ENCODE measurements around the gene SEMA4D.
"Not testable (repeated sequence)": the region's sequence is repeated elsewhere in the genome, so short reads cannot be mapped to it uniquely, and the experiment has no call there.

SEMA4D gene

DNA sequence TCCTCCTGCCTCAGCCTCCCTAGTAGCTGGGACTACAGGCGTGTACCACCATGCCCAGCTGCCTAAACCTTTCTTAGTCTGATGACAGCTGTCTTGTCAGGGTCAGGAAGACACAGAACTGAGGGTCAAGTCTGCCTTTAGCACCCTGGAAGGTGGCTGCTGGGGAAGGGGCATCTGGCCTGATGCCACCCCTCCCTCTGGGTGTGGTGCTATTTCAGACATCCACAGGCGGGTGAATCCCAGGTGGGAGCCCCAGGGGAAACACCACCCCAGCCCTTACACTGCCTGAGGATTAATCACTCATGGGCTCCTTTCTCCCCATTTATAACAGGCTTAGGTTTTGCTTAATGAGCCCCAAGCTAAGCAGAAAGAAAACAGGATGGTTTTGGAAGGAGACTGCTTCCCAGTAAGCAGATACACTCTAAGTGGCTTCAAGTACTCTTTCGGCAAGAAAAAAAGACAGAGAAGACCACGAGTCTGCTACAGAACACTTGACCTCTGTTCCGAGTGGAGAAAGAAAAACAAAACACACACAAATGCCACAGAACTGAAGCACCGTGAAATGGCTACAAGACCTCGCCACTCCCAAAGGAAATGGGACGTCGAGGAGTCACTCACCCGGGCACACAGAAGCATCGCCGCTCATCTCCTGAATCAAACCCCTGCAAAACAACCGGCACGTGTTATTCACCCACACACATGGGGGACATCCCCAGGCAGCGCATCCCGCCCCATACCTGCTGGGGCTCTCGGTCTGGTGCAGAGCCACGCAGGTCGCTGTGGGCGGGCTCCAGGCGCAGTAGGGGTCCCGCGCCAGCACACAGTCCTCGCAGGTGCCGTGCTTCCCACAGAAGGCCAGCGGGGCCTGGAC is 117.2 kb downstream of the SEMA4D start:
- FAIRE-seq, result no peak

DNA sequence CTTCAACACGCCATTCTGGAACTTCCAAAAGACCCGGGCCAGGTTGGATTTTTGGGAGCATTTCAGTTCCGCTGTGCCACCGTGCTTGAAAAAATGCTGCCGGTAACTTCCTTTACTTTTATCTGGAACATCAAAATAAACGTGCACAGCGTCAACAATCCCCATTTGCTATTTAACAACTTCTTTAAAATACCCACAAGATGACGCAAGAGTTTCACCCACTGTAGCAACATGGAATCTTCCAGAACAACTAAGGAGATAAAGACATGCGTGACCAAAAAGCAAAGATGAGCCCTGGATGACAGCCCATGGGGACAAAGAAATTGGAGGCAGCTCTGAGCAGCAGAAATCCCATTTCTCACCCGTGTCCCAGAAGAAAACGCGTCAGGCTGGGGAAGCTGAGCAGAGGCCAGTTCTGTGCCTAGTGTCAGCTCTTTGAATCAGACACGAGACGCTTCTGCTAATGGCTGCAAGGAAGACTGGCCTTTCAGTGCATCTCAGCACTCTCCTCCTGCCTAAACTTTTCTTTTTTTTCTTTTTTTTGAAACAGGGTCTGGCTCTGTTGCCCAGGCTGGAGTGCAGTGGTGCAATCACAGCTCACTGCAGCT is 118.3 kb downstream of the SEMA4D start:
- FAIRE-seq, result no peak

DNA sequence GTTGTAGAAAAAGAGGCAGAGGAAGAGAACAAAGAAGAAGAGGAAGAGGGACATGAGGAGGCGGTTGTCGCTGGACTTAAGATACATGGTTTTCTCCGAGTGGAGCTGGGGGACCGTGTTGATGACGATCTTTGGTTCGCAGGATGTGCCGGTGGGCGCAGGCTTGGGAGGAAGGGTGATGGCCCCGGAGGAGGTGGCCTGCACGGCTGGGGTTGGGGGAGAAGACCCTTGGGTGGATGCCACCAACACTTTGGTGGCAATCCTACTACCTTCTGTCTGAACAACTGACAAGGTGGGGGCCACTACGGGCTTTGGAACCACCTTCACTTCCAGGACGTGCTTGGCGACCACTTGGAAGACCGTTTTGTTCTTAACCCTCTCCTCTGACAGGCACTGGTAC is 118.9 kb downstream of the SEMA4D start:
- no peak for FAIRE-seq

DNA sequence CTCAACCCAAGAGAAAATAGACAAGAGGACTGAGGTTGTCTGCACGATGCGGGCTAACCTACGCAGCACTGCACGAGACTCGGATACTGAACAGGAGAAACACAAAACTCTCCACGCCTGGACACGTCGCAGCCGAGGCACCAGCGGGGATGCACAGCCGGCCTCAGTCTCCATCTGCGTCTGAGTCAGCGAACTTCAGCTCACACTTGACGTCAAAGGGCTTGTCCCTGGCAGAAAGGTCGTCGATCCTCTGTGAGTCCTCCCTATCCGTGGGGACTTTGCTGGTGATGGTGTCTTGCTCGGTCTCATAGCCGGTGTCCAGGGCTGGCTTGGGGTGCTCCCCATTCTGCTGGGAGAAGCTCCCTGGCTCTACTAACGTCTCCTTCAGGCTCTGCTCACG is 119.4 kb downstream of the SEMA4D start:
- FAIRE-seq, result no peak

DNA sequence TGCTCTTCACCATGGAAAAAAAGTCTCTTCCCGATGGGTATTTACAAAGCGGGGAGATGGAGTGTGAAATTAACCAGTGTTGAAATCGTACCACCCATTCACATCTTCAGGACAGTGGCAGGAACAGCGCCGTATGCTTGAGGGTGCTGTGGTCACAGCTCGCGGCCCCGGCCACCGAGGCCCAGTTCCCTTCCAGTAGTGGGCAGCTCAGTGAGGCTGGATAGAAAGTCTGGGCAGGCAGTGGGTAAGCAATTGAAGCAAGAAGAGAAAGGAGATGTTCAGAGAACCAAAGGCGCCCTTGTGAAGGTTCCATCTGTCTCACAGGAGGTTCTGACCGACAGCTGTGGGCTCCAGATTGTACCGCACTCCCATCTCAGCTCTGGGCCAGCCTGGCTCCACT is 120.5 kb downstream of the SEMA4D start:
- no peak for FAIRE-seq

DNA sequence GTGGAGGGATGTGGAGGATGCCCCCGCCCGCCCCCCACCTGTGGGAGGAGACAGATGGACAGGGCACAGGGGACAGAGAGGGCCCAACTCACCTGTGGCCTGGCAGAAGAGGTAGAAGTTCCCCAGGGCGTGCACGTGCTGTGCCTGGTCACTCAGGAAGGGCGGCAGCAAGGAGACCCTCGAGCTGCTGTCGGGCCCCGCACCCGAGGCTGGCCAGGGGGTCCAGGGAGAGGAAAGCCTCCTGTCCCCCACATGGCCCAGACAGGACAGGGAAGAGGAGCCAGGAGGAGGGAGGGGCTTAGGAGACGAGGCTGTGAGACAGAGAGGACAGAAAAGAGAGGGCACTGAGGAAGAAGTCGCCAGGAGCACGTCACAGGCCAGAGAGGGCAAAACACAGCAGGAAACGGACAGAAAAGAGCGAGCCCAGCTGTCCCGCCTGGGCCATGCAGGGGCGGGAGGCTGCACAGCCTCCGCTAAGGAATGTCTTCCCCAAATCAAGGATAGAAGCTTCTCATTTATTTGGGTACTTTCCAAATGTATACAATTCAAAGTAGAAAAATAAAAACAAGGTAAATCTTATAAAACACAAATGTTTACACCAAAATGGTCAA is 121.1 kb downstream of the SEMA4D start:
- no peak for FAIRE-seq

DNA sequence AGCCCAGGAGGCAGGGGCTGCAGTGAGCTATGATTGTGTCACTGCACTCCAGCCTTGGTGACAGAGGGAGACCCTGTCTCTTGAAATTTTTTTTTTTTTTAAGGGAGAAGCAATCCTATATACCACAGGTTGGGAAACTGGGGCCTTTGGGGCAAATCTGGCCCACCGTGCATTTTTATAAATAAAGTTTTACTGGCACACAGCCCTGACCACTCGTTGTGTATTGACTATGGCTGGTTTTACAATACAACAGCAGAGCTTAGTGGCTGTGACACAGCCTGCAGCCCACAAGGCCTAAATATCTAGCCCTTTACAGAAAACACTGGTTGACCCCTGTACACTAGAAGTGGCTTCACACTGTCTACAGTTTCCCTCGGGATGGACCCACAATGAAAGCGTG is 121.6 kb downstream of the SEMA4D start:
- FAIRE-seq, result no peak

DNA sequence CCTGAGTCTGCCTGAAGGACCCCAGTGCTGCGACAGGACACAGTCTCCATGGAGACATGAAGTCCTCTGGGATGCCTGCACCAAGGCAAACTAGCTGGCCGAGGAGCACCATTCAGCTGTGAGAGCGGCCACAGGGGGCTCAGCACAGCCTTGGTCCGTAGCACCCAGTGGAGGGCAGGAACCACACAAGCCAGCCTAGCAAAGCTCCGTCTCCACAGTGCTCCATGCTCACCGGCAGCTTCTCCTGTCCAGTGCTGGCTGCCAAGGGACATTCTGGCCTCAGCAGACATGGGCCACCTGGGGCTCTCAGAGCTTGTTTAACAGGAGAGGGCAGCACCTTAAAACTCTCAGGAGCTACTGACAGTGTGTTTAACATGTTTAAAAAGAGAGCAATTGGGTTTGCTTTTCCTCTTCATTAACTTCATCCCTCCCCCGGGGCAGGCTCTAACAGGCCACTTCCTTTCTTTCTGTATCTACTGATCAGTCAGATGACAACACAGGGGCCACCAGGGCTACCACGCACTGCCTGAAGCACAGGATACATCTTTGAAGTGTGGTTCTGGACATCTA is 122.6 kb downstream of the SEMA4D start:
- FAIRE-seq, result no peak

DNA sequence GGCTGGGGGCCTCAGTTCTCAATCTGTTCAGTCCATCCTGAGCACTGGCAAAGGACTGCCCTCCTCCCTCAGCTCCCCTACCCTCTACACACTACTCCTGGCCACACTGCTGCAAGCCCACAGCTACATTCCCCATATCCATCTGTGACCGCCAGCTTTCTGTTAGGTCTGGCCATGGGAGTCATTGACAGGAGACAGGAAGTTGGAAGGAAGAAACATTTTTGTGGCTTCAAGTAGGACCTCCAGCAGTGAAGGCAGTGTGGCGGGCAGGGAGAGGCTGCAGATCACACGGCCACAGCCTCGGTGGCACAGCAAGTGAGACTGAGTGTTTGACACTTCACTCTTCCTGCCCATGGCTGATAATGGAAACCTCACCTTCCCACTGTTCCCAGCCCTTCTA is 123.7 kb downstream of the SEMA4D start:
- no peak for FAIRE-seq

DNA sequence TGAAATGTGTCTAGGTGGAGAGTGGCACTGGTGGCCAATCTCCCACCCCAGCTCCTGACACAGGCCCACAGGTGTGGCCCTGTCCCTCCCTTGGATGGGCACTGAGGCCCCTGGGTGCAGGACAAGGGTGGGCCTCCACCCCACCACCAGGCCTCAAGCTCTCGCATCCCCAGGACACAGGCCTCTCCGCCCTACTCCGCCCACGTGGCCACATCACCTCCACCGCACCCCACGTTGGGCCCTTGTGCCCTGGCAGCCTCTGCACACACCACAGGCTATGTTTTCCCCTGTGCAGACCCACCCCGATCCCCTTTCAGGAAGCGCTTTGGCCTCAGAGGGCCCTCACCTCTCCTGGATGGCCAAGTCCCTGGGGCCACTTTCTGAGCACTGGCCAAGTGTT is 124.9 kb downstream of the SEMA4D start:
- FAIRE-seq, result no peak

DNA sequence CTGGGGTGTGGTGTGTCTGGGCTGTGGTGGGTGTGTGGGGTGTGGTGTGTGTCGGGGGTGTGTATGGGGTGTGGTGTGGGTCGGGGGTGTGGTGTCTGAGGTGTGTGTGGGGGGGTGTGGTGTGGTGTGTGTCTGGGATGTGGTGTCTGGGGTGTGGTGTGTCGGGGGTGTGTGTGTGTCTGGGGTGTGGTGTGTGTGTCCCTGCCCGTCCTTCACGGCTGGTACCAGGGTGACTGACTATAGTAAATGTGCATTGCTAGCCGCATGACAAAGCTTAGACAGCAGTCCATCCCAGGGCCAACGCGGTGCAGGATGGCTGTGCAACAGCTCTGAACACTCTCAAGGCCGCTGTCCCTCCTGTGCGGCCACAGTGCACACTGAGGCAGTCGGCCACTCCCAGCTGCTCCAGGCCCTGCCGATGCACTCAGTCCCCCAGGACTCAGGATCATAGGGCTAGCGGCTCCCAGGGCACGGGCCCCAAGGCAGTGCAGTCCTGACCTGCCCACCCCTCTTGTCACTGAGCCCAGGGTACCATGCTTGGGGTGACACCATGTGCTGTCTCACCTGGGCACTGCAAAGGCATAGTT is 125.6 kb downstream of the SEMA4D start:
- FAIRE-seq, result no peak

DNA sequence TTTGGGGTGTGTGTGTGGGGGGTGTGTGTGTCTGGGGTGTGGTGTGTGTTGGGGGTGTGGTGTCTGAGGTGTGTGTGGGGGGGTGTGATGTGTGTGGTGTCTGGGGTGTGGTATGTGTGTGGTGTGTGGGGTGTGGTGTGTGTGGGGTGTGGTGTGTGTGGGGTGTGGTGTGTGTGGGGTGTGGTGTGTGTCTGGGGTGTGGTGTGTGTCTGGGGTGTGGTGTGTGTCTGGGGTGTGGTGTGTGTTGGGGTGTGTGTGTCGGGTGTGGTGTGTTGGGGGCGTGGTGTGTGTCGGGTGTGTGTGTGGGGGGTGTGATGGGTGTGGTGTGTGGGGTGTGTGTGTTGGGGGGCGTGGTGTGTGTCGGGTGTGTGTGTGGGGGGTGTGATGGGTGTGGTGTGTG is 126.1 kb downstream of the SEMA4D start:
- not testable (repeated sequence) for FAIRE-seq

DNA sequence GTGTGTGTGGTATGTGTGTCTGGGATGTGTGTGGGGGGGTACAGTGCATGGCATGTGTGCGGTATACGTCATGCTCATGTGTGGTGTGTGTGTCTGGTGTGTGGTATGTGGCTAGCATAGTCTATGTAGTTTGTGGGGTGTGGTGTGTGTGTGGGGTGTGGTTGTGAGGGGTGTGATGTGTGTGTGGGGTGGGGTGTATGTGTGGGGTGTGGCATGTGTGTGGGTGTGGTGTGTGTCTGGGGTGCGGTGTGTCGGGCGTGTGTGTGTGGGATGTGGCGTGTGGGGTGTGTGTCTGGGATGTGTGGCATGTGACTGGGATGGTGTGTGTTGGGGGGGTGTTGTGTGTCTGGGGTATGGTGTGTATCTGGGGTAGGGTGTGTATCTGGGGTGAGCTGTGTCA is 127.3 kb downstream of the SEMA4D start:
- FAIRE-seq, result no peak

DNA sequence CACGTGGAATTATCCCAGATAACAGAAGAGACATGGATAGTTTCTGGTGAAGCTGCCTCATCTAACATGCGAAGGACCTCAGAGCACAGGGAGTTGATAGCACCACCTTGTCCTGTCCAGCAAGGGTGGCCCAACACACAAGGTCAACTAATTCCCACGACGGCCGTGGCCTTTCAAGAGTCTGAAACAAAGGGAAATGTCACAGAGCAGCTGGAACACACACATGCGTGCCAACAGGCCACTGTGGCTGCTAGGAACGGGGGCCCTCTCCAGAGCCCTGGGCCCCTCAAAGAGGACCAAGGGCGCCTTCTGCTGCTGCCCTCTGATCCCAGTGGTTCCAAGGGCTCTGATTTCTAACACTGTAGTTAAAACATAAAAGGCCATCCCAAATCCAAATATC is 128.9 kb downstream of the SEMA4D start:
- FAIRE-seq, result no peak

DNA sequence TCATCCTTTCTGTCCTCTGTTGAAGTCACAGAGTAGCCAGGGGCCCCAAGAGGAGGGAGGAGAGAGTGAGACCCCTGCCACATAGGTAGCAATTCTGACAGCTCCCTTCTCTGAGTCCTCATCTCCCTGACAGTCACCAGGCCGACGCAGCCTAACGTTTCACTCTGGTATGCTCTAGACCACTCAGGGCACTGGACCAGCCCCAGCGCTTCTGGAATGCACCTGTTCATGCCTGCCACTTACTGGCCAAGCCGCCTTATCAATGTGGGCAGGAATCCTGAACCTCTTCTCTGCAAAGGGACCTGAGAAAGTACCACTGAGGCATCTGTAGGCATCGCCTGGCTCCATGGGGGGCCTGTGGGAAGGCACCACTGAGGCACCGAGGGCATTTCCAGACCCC is 129.4 kb downstream of the SEMA4D start:
- FAIRE-seq, result no peak

DNA sequence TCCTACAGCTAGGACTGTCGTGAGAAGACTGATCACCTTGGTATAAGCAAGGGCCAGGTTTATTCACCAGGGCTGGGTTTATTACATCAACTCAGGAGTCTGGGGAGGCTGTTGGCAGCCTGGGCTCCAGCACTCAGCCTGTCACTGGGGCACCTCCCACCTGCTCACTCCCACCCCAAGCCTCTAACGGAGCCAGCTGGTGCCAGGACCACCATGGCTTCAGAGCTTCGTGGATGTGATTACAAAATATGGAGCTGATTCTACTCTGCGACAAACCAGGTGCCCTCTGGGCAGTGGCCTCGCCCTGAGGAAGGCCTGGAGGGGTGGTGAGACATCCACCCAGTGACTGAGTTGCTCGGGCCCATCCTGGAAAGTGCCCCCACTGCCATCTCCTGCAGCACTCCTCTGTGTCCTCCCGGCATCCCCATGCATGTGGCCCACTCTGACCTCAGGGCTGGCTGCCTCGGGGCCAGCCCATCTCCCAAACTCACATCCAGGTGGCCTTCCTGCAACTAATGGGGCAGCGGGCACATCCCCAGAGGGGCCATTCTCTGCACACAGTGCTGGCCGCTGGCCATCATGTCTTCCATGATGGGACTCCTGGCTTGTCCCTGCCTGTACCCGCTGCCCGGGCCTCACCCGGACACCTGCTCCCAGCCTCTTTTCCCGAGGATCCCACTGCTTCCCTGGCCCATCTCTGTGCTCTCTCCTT is 130.0 kb downstream of the SEMA4D start:
- no peak for FAIRE-seq

DNA sequence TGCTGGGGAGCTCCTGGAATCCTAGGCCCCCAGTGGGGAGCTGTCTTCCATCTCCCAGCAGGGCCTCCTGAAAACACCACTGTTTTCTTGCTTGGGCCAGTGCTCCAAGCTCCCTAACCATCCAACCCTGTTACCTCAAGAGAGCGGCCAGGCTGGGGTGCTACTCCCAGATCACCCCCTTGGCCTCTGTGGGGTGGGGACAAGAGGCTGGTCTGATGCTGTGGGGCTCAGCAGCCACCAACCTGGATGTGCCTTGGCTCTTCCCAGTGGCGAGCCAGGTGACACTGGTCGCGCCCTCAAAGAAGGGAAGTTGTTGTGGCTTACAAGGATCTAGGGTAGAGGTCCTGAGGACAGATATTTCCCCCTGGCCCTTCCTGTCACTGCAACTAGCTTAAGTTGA is 130.6 kb downstream of the SEMA4D start:
- FAIRE-seq, result no peak

DNA sequence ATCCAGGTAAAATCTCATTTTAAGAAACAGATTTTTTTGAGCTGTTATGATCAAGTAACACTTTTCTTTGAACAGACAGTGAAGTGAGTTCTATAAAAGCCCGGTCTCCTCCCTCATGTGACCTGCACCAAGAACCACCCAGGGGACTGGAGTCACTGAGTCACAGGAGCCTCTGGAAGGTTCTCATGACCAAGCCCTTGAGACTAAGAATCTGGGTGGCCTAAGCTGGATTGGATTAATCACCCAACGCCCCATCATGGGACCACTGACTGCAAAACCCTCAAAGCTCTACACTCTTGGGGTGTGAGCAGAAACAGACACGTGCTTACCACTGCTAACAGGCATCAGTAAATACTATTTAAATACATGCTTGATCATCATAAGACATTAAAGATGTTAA is 131.2 kb downstream of the SEMA4D start:
- no peak for FAIRE-seq

DNA sequence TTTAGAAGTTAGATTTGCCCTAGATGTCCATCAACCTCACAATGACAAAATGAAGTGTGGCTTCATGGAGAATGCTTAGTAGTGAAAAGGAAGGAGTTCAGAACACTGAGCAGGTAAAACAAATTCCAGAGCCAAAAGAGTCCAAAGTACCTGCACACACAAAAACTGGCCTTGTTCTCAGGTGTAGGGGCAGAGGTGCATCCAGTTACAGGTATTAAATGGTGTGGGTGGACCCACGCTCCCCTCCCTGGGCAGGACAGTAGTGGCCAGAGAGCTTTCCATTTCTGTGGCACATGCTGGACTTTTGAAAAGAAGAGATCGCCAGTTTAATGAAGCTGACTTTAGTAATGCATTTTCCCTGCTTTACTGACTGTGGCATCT is 132.4 kb downstream of the SEMA4D start:
- FAIRE-seq, result no peak

DNA sequence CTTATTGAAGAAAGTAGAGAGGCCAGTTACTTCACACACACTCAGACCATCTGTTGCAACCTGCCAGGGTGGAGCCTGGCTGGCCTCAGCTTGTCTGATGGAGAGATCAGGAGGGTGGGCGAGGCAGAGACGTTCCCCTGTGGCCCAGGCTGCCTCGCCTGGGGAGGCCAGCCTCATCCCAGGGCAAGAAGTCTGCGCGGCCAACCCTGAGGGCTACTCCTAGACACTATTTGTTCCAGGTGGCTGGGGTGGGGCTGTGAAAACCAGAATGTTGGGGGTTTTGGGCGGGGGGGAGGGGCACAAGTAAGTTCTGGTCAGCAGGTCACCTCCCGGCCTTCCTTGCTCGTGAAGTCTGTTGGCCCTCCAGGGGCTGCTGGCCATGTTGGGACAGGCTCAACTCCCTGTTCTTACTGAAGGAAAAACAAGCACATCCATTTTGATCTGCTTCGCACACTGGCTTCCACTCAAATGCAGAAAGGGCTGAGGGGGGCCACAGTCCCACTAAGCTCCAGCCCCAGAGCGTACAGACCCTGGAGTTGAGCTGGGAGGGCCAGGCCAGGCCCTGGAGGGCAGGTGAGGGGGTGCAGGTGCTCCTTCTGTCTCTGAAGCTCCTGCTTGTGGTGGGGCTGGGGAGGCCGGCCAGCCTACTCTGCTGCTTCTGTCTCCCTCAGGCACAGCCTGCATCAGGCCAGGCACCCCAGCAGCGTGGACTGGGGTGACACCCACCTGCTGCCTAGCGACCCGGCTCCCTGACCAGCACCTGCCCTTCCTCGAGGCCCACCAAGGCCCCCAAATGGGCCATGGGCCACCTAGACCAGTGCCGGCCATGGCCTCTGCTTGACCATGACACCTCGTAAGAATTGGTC is 133.0 kb downstream of the SEMA4D start:
- FAIRE-seq, result no peak

DNA sequence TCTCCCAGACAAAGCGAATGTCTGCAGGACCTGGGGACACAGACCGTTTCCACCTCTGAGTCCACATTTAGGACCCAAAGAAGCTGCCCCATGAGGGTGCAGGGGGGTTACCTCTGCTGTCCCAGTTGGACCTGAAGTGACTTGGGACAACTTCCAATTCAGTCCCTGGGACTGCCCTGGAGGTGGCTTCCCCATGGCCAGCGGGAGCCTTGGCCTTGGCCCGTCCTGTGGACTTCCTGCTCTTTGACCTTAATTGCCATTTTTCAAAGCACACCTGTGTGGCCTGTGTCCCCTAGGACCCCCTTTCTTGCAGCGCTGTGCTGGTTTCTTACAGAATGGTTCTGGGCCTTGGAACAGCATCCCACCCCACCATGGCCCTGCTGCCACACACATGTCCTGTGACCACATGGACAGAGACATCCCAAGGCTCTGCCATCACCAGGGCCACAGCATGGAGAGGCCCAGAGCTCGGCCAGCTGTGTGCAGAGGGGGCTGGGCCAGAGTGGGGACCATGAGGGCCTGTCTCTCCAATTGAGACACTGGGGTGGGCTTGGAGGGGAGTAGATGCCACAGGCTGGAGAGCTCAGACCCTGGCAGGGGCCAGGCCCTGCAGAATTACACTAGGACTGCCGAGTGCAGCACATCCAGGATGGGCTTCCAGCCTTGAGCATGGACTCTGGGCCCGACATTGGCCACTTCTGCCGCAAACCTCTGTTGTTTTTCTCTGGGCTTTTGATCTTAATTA is 133.8 kb downstream of the SEMA4D start:
- no peak for FAIRE-seq
